Heart left ventricle (tissue), 16 donors: ENCODE data around the gene VAV1. TPM values are rescaled to one million over a fixed set of nuclear protein-coding genes. Genes with fewer than 3 reads are reported as not detected.
A peak's percentile ranks its signal among the peaks of the same experiment; 100 is the strongest.
"Not testable (repeated sequence)": the region's sequence is repeated elsewhere in the genome, so short reads cannot be mapped to it uniquely, and the experiment has no call there.

Experiments used
- ATAC-seq, 4 donors: fragments of 200-7000 bp; cut with Tn5 transposase; one replicate each; pipeline ENCODE4 v1.9.1; 2020 to 2022; ENCODE audit warnings: moderate library complexity in 4 of 4, mild to moderate bottlenecking in 3 of 4, moderate number of reproducible peaks in 1 of 4
- DNase-seq, 5 donors: peaks; one replicate each; pipeline ENCODE4 v3.0.0-alpha.2; 2020
- H3K27ac ChIP-seq, 12 donors: fragments of 200-600 bp; sonication (generic) in 4 of 12; one replicate each; pipeline versions ENCODE4 v1.5.0 to v1.8.0; 2016 to 2022; ENCODE audit warnings: mild to moderate bottlenecking in 2 of 12
- H3K27me3 ChIP-seq, 9 donors: fragments of 200-600 bp; sonication (generic) in 2 of 9; one replicate each; pipeline versions ENCODE4 v1.5.1 to v1.8.0; 2016 to 2022; ENCODE audit warnings: mild to moderate bottlenecking in 3 of 9
- H3K36me3 ChIP-seq, 9 donors: fragments of 200-600 bp; sonication (generic) in 2 of 9; one replicate each; pipeline versions ENCODE4 v1.5.0 to v1.8.0; 2018 to 2022; ENCODE audit warnings: mild to moderate bottlenecking in 2 of 9
- H3K4me1 ChIP-seq, 12 donors: fragments of 200-600 bp; sonication (generic) in 4 of 12; one replicate each; pipeline versions ENCODE4 v1.5.0 to v1.8.0; 2016 to 2022; ENCODE audit warnings: mild to moderate bottlenecking in 3 of 12
- H3K4me3 ChIP-seq, 12 donors: fragments of 200-600 bp; sonication (generic) in 4 of 12; one replicate each; pipeline versions ENCODE4 v1.5.0 to v1.8.0; 2017 to 2022; ENCODE audit warnings: mild to moderate bottlenecking in 9 of 12, moderate library complexity in 4 of 12
- H3K9me3 ChIP-seq, 12 donors: fragments of 200-600 bp; sonication (generic) in 4 of 12; one replicate each; pipeline versions ENCODE4 v1.5.0 to v1.8.0; 2016 to 2022; ENCODE audit warnings: mild to moderate bottlenecking in 1 of 12
- POLR2A ChIP-seq, 2 donors: fragments of 450-650 bp; IDR thresholded peaks; one replicate each; pipeline ENCODE4 v1.6.1; 2017; ENCODE audit warnings: antibody characterized with exemption in 2 of 2, mild to moderate bottlenecking in 2 of 2, moderate library complexity in 2 of 2
- WGBS, 4 donors: extraction: QIAGEN DNeasy Blood & Tissue Kit in 2 of 4; methylation state at CpG; one replicate each; pipeline versions ENCODE4 v1.1.5 to v1.1.7; 2013 to 2018; 5-methylcytosine and 5-hydroxymethylcytosine counted together
- intact Hi-C, 10 donors: fragments of 100-400 bp; cut with DNase I; formaldehyde crosslinking; loops; one replicate each; pipeline versions ENCODE4 v1.11.1 to v1.14.2; 2022
- polyA plus RNA-seq, 2 donors: library from polyadenylated mRNA; stranded (reverse); fragments of 200-250 nt; gene quantifications; one replicate each; pipeline ENCODE4 v1.2.3, GENCODE V29; 2013
- total RNA-seq, 9 donors: library from RNA; depleted of rRNA in 2 of 9; stranded (reverse); fragments of >200 nt in 2 of 9; fragmentation: NEBNext Ultra II Directional in 3 of 9; extraction: Animal tissue kit (Norgen Biotek cat#: 25700) in 3 of 9; gene quantifications; one replicate each; pipeline versions ENCODE4 v1.1.0 to v1.2.4, GENCODE V29; 2016 to 2023
- TF ChIP-seq, protein P1 (sequence below), 12 donors: fragments of 200-600 bp; sonication (generic) in 4 of 12; IDR thresholded peaks; one replicate each; pipeline versions ENCODE4 v1.5.0 to v1.8.0; 2018 to 2022; ENCODE audit warnings: antibody characterized with exemption in 12 of 12, mild to moderate bottlenecking in 5 of 12
- donor health status: ischemic (EF 13 %, LVEDD 7.1; RV severe dilation, severe dysfunction).
- donor health status: healthy with polysubstance abuse.
- donor health status: DM: no; HTN: yes; CAD: no.
- donor health status: DM: no; HTN: no; CAD: no.
- donor health status: ischemic (EF 25% LVEDD 6.9; RV normal size, moderate dysfunction).
- donor health status: ischemic (EF 25% LVEDD 5.7; RV mildly dilated, moderate dysfunction).
- donor health status: healthy.
- donor health status: DM: yes; HTN: yes; CAD: no.
- donor health status: ischemic (EF 35%, LVEDD 5.7; RV mildly dilated, moderate dysfunction).
- donor health status: nonischemic (EF 11% LVEDD 7.7; RV severe dilation, severe dysfunction).
- donor health status: DM: yes; HTN: yes; CAD: no.
- donor health status: PGD.
- donor health status: ischemic (EF 29% LVEDD 5.4; RV normal size, mild dysfunction).
- donor health status: nonischemic (EF 23%, LVEDD 6.1; RV moderate dilation, normal function).

The VAV1 gene
- total and polyA plus RNA-seq, 11 donors: 0.69 to 25.6 (median 1.2) TPM

DNA sequence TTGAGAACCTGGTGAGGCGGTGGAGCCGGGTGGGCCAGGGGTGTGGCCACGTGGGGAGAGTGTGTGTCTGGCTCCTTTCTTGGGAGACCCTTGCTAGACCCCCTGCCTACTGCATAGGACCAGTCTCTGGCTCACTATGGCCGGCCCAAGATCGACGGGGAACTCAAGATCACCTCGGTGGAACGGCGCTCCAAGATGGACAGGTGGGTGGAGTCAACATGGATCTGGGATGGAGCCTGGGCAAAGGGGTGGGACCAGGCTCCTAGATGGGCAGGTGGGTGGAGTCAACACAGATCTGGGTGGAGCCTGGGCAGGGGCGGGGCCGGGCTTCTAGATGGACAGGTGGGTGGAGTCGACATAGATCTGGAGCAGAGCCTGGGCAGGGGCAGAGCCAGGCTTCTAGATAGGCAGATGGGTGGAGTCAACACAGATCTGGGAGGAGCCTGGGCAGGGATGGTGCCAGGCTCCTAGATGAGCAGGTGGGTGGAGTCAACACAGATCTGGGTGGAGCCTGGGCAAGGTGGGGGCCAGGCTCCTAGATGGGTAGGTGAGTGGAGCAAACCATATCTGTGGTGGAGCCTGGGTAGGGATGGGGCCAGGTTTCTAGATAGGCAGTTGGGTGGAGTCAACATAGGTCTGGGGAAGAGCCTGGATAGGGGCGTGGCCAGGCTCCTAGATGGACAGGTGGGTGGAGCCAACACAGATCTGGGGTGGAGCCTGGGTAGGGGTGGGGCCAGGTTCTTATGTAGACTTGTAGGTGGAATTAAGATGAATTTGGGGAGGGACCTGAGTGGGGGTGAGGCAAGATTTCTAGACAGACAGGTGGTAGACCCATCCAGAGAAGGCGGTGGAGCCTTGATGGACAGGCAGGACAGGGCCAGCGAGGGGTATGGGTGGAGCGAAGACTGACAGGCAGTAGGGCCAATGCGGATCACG, 56.5 kb downstream of the VAV1 start:
- H3K36me3 ChIP-seq: peaks cover 0 to 80% (median 0%) of the 10 kb centered on the region in 9 donors
- DNase-seq (no peak), ATAC-seq (peak in 1 of 4 donors; percentile 33)
- no peak overlapping the region for H3K27ac ChIP-seq
- intact Hi-C loops: no loop called here
- peaks cover 0 to 6% (median 0%) of the 10 kb centered on the region in 9 donors for H3K27me3 ChIP-seq
- H3K9me3 ChIP-seq: peaks cover 0 to 6% (median 0%) of the 10 kb centered on the region in 12 donors
- no peak overlapping the region for H3K4me3 ChIP-seq
- H3K4me1 ChIP-seq: peaks cover 0 to 4% (median 0%) of the 10 kb centered on the region in 12 donors
- TF ChIP-seq POLR2A (IDR thresholded peaks at IDR 0.05): no peak
- TF ChIP-seq, protein P1, sequence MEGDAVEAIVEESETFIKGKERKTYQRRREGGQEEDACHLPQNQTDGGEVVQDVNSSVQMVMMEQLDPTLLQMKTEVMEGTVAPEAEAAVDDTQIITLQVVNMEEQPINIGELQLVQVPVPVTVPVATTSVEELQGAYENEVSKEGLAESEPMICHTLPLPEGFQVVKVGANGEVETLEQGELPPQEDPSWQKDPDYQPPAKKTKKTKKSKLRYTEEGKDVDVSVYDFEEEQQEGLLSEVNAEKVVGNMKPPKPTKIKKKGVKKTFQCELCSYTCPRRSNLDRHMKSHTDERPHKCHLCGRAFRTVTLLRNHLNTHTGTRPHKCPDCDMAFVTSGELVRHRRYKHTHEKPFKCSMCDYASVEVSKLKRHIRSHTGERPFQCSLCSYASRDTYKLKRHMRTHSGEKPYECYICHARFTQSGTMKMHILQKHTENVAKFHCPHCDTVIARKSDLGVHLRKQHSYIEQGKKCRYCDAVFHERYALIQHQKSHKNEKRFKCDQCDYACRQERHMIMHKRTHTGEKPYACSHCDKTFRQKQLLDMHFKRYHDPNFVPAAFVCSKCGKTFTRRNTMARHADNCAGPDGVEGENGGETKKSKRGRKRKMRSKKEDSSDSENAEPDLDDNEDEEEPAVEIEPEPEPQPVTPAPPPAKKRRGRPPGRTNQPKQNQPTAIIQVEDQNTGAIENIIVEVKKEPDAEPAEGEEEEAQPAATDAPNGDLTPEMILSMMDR (IDR thresholded peaks at IDR 0.05): no peak
- 55 to 72% (median 64%) methylated on average over 18 of the region's 18 CpGs for WGBS, 4 donors

DNA sequence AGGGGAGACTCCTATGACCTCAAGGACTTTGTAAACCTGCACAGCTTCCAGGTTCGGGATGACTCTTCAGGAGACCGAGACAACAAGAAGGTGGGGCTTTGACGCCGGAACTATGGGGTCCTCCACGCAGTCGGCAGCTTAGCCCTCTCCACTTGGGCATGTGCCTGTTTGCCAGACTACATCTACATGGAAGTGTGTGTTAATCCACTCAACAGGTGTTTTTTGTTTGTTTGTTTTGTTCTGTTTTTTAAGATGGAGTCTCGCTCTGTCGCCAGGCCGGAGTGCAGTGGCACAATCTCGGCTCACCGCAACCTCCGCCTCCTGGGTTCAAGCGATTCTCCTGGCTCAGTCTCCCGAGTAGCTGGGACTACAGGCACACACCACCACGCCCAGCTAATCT, 57.3 kb downstream of the VAV1 start:
- H3K4me1 ChIP-seq, H3K27ac ChIP-seq, H3K27me3 ChIP-seq, DNase-seq, ATAC-seq, intact Hi-C loops, H3K9me3 ChIP-seq, H3K4me3 ChIP-seq: not testable (repeated sequence)
- WGBS, 4 donors: 90 to 93% (median 92%) methylated on average over 15 of the region's 15 CpGs
- peaks cover 0 to 76% (median 0%) of the 10 kb centered on the region in 9 donors for H3K36me3 ChIP-seq

DNA sequence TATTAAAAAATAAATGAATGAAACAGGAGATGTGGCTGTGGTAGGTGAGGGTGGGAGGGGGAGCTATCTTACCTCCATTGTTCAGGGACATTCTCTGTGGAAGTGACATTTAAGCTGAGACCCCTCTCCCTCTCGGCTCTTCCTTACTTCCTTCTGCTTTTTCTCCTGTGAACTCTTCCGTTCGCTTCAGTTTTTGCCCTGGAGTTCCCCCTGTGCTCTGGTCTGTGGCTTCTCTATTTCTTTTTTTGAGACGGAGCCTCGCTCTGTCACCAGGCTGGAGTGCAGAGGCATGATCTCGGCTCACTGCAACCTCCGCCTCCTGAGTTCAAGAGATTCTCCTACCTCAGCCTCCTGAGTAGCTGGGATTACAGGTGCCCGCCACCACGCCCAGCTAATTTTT, 58.6 kb downstream of the VAV1 start:
- H3K27me3 ChIP-seq, intact Hi-C loops, DNase-seq, H3K4me3 ChIP-seq, H3K9me3 ChIP-seq, ATAC-seq, H3K4me1 ChIP-seq: not testable (repeated sequence)
- Histone ChIP-seq H3K36me3 (peaks cover 0 to 74% (median 0%) of the 10 kb centered on the region in 9 donors), H3K27ac (peak overlapping the region in 1 of 12 donors; percentile 20)
- 72 to 85% (median 78%) methylated on average over 9 of the region's 9 CpGs for WGBS, 4 donors

DNA sequence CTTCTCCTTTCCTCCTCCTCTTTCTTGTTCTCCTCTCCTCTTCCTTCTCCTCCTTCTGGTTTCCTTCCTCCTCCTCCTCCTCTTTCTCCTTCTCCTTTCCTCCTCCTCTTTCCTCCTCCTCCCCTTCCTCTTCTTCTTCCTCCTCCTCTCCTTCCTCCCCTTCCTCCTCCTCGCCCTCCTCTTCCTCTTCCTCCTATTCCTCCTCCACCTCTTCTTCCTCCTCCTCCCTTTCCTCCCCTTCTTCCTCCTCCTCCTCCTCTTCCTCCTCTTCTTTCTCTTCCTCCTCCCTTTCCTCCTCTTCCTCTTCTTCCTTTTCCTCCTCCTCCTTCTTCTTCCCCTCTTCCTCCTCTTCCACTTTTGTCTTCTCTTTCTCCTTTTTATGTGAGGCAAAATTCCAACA, 59.9 kb downstream of the VAV1 start:
- Histone ChIP-seq H3K27ac (no peak overlapping the region), H3K4me3 (no peak overlapping the region), H3K36me3 (peaks cover 0 to 75% (median 0%) of the 10 kb centered on the region in 9 donors), H3K27me3 (peaks cover 0 to 4% (median 0%) of the 10 kb centered on the region in 9 donors), H3K4me1 (peaks cover 0 to 4% (median 0%) of the 10 kb centered on the region in 12 donors), H3K9me3 (peaks cover 0 to 9% (median 0%) of the 10 kb centered on the region in 12 donors)
- no peak for TF ChIP-seq POLR2A (IDR thresholded peaks at IDR 0.05)
- TF ChIP-seq, protein P1 (IDR thresholded peaks at IDR 0.05): no peak
- 48 to 68% (median 61%) methylated on average over 1 of the region's 1 CpG for WGBS, 4 donors
- ATAC-seq (no peak), DNase-seq (no peak)
- intact Hi-C loops: no loop called here

DNA sequence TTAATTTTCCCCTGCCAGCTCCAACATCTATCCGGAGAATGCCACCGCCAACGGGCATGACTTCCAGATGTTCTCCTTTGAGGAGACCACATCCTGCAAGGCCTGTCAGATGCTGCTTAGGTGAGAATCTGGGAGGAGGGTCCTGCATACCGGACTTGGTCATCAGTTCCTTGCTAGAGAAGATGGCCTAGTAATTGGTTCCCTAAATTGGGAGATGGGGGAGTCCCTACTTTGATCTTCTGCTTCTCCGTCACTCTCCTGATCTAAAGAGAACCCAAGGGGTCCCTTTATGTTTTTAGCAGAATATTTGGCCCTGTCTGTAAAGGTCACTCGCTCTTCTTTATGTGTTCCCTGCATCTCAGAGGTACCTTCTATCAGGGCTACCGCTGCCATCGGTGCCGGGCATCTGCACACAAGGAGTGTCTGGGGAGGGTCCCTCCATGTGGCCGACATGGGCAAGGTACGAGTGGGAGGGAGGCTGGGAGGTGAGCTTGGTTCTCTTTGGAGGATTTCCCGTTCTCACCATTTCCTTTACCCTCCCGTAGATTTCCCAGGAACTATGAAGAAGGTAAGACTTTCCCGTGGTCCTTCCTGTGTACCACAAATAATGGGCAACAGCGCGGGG, 60.8 kb downstream of the VAV1 start:
- no peak for TF ChIP-seq POLR2A (IDR thresholded peaks at IDR 0.05)
- TF ChIP-seq, protein P1 (IDR thresholded peaks at IDR 0.05): no peak
- ATAC-seq (no peak), DNase-seq (no peak)
- 86 to 87% (median 87%) methylated on average over 16 of the region's 16 CpGs for WGBS, 4 donors
- intact Hi-C loops: no loop called here
- no peak overlapping the region for H3K4me3 ChIP-seq
- peaks cover 0 to 4% (median 0%) of the 10 kb centered on the region in 12 donors for H3K4me1 ChIP-seq
- H3K9me3 ChIP-seq: peaks cover 0 to 9% (median 0%) of the 10 kb centered on the region in 12 donors
- no peak overlapping the region for H3K27ac ChIP-seq
- peaks cover 0 to 68% (median 0%) of the 10 kb centered on the region in 9 donors for H3K36me3 ChIP-seq
- H3K27me3 ChIP-seq: peaks cover 0 to 4% (median 0%) of the 10 kb centered on the region in 9 donors
